ENCODE measurements around the gene KHDC4.

The KHDC4 gene

GRCh38 chr1:155934097-155934935, at the start of gene KHDC4:
Gene KHDC4, minus strand, starts transcription at chr1:155934413. Its CDS starts 40 bp downstream, at chr1:155934373.
- DNase-seq: peak; percentile 99

DNA sequence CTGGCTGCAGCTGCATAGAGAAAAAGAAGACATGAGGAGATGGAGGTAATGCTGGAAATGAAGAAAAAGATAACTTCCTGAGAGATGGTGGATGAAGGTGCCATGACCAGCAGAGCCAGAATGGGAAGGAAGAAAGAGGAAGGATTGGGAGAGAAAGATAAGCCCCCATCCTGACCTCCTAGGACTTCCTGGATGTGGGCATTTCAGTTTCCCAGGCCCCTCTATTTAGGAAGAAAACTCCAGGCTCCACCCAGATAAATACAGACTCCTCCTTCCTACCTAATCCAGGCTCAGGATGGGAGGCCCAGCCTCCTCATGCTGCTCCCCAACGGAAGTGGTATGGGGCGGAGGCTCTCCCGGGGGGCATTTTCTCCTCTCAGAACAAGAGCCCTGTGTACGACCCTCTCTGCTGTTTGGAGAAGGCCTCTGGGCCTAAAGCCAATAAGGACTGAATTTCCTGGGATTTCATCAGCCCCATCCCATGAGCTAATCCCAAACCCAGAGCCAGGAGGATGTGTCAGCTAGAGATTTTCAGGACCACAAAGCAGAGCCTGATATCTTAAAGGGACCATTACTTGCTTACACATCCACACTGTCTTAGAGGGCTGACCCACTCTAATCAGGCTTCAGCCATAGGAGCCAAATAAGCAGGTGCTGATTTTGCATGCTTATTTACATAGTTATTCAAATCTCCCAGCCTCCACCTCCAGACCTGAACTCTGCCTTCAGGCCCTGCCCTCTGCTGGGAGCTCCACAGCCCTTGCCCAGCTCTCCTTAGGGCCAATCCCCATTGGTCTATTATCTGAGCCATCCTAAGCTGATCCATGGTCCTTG, 49.2 kb upstream of the KHDC4 start:
- peak; percentile 34 for DNase-seq

DNA sequence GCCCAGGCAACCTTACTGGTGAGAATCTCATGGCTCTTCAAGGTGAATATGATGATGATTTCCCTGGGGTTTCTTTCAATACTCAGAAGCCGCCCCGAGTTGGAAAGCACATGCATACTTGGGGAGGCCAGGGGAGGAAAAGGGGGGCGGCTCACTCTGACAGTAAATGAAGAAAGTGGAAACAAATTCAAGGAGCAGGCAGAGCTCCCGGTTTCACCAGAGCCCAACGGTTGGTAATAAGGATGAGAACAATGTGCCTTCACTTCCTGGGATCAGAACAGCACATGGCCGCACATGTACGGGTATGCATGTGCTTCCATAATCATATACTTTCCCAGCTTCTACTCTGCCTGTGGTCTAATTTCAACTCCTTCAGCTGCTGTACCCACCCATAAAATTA, 47.9 kb upstream of the KHDC4 start:
- DNase-seq: no peak

DNA sequence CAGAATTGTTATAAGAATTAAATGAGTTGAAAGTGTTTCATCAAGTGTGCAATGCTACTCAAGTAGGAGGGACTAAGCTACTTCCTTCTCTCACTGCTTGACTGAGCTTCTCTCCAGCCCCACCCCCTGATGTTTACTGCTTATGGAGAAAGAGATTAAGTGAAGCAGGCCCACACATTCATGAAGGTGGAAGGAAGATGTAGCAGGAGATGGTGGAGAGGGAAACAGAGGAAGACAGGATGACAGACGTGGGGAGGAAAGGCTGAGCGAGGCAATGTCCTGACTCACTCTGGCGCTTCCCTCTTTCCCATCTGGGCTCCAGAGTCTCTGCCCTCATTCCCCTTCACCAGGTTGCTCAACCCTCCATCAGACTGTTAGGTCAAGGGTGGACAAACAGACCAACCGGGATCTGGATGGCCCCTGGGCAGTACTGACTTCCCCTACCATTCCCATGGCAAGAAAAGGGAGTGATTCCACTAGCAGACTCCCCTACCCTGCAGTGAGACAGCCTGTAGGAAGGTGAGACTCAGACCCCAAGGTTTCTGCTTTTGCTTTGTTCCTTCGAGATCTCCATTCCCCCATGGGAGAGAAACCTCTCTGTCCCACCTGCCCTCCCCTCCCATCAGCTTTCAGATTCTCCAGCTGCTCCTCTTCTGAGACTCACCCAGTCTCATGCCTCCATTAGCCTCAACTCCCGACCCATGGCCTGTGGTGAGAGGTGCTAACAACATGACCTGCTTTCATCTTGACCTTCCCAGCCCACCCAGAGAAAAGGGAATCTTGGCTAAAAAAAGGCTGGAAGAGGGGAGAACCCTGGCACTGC, 47.3 kb upstream of the KHDC4 start:
- peak; percentile 44 for DNase-seq

DNA sequence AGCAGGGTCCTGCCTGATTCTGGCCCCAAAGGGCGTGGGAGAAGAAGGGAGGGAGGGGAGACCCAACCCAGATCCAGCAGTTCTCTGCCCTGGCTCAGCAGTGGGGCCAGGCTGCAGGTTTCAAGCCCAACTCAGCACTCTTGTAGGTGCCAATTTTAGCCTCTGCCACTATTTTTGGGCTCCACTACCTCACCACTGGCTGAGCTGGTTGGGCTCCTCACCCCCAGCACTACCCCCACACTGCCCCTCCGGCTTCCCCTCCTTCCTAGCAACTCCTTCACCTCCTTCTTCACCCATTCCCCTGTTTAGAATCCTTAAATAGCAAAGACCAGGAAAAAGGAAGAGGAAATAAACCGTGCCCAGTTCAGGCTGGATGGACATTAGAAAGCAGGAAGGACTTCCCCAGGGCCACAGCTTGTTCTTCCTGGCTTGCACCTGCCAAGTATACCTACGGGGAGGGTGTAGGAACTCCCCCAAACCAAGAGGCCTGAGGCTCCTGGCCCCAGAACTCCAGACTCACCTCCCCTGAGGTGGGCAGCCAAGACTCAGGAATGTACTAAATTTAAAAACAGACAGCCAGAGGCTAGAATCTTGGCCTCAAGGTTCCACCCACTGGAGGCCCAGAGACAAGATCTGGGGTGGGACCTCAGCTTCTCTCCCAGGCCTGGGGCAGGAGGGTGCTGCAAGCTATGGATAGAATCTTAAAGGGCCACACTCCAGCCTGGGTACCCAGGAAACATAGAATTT, 45.6 kb upstream of the KHDC4 start:
- no peak for DNase-seq

GRCh38 chr1:155978973-155979429, 44.8 kb upstream of the KHDC4 start:
- no peak for DNase-seq

GRCh38 chr1:155978325-155978972, 44.2 kb upstream of the KHDC4 start, which contains the start of gene ARHGEF2:
Gene ARHGEF2, minus strand, starts transcription at chr1:155978547. Its CDS starts 120 bp downstream, at chr1:155978427.
- DNase-seq: peak; percentile 37

DNA sequence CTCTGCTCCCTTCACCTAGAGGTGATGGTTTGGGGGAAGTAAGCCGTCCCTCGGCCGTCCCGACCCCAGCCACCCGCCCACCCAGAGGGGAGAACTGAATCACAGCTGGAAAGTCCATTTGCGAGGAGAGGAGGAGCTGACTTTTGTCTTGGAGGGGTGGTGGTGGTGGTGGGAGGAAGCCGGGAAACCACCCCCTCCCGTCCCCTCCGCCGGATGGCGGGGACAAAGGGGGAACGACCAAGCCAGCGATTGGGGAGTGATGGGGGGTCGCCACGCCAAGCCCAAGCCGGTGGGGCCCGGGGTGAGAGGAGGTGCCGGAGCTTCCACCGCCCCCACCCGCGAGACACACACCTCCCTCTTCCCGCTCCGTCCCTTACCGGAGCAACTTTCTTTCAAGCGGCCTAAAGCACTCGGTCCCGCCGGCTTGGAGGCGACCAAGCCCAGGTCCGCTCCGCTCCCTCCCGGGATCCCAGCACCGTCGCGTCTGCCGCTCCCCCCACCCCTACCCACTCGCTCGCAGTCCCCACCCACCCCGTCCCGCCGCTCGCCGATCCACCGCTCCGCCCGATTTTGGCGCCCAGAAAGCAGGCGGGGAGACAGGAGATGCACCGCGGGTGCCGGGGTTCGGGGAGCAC, 43.6 kb upstream of the KHDC4 start:
- DNase-seq: no peak

DNA sequence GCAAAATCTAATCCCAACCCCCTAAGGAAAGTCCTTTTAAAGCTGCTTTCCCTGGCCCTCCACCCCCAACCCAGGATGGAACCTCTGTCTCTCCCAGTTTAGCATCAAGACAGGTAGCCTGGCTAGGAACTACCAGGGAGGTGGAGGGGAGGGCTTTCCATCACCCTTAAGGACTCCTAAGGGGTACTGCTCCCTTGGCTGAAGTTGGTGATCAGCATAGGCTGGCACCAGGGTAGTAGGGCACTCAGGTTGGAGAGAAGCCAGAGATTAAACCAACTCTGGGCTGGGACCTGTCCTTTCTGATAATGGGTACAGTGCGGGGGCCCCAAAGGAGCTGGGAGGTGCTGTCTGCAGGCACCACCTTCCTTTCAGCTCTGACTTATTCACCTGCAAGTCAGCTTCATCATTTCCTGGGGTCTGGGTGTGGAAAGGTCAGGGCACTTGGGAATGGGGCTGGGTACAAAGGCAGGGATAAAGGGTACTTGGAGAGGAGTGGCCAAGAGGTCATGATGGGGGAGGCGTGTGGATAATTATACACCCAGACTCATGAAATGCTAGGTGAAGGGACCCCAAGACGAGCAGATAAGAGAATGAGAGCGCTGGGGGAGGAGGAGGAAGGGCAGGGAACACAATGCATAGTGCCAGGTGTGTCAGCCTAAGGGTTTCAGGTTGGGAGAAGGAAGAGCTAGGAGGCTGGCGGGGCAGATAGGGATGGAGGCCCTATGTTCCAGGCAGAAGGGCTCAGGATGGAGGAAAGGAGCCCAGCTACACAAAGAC, 42.9 kb upstream of the KHDC4 start:
- DNase-seq: no peak

DNA sequence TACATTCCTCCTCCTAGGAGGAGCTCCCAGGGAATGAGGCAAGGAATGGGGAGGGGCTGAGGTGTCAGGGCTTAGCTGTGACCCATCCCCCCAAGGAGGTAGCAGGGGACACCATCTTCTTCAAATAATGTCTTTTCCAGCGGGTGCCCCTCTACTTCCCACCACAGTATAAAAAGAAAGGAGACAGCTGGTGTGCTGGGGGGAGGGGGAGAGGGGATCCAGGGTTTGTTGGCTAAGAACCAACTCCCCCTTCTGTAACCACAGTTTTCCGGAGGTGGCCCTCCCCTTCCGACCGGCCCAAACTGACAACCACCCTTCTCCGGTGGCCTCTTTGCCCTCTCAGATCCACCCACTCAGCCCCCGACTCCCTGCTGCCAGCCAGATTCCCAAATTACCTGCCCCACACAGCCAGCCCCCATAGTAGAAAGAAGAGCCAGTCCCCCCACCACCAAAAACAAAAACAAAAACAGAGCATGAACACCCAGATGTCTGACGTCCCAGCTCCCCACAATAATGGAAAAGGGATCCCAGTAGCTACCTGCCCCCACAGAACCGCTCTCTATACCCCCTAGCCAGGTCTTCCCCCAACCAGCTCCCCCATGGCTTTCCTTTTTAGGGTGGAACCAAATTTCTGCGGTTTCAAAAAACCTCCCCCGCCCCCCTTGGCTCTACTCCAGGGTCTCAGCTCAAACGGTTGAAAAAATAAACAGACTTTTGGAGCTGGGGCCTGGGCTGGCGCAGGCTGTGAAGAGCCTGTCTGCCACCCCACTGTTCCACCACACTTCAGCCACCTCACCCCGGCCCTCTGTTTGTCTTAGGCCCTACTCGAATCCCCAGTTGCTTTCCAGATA, 42.1 kb upstream of the KHDC4 start:
- no peak for DNase-seq

DNA sequence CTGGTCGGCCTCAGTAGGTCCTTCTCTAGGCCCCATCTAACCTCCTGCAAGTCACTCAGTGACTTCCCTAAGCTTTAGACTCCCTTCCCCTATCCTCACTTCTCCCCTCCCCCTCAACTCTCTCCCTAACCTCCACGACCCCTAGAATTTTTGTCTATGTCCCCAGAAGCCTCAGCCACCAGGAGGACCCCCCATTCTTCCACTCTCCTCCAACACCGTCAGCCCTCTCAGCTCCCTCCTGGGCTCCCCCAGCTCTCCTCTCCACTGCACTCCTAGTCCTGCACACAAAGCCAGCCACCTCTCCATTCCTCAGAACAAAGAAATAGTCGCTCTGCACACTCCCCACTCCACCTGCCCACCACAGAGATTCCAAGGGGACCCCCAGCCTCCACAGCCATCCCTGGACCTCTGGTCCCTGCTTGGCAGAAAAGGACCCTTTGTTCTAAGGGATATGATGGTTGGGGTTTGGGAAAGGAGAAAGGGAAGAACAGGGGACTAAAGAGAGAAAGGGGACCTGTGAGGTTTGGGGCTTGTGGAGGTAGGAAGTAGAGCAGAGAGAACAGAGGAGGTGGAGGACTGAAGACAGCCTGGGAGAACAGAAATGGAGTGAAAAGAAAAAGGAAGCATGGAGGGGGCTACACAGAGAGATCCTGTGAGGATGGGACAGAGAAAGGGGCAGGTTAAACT, 41.3 kb upstream of the KHDC4 start:
- DNase-seq: no peak

GRCh38 chr1:155974208-155975115, 40.2 kb upstream of the KHDC4 start:
- DNase-seq: no peak

GRCh38 chr1:155973723-155974122, 39.5 kb upstream of the KHDC4 start:
- no peak for DNase-seq

- no peak for DNase-seq
Observed at GRCh38 chr1:155971910-155972809, 37.9 kb upstream of the KHDC4 start.

GRCh38 chr1:155970531-155971167, 36.4 kb upstream of the KHDC4 start:
- DNase-seq: no peak

DNA sequence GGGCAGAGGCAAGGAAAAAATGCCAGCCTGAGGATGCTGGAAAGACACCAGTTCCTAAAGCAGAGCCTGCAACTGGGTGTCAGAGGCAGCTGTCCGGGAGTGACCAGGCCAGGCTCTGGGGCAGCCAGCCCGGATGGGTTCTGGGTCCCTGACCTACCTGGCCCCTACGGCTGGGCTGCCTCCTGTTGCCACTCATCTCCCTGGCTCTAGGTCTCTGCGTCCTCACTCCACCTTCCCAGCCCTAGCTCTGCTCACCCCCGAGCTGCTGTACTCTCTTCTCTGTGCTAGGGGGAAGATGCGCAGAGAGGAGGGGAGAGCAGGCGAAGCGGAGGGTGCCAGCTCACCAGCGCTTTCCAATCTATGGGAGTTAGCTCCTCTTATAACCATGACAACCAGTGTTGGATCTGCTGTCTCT, 35.2 kb upstream of the KHDC4 start:
- no peak for DNase-seq
